ENCODE results near the gene FCN1.

FCN1 gene

GRCh38 chr9:134932606-134933005 lies 14.9 kb upstream of the FCN1 start:
- H3K27me3 ChIP-seq (ENCODE audit: insufficient read depth, low read length, poor library complexity) = no peaks in the 10 kb centered on the region
- no peak overlapping the region for H4K5ac ChIP-seq (ENCODE audit: low read length)
- H3K79me2 ChIP-seq (ENCODE audit: control insufficient read depth, insufficient read depth, low read length) = no peaks in the 10 kb centered on the region
- no peak overlapping the region for H3K27ac ChIP-seq (ENCODE audit: low read depth, low read length)
- DNase-seq = no peak
- no peak overlapping the region for H3K4me2 ChIP-seq (ENCODE audit: low read length)
- no peak overlapping the region for H2BK15ac ChIP-seq (replicated peaks; ENCODE audit: low read depth)
- no peak overlapping the region for H3K4me3 ChIP-seq (ENCODE audit: low read length)
- no peak overlapping the region for H2AK5ac ChIP-seq (ENCODE audit: low read length)
- H3K4ac ChIP-seq (ENCODE audit: low read depth, low read length) = no peak overlapping the region
- H3K79me1 ChIP-seq (ENCODE audit: low read length) = no peaks in the 10 kb centered on the region
- H3K18ac ChIP-seq (ENCODE audit: low read length) = no peak overlapping the region
- H3K56ac ChIP-seq (ENCODE audit: low read length) = no peak overlapping the region
- no peak overlapping the region for H3K9ac ChIP-seq (ENCODE audit: low read length)
- H4K8ac ChIP-seq (ENCODE audit: low read depth, low read length) = no peak overlapping the region
- H3K36me3 ChIP-seq (ENCODE audit: control insufficient read depth, insufficient read depth, low read length) = no peaks in the 10 kb centered on the region
- no peaks in the 10 kb centered on the region for H3K4me1 ChIP-seq (ENCODE audit: control insufficient read depth, low read depth, low read length)
- H2BK5ac ChIP-seq (ENCODE audit: low read length) = no peak overlapping the region
- no peak overlapping the region for H3K23ac ChIP-seq (ENCODE audit: low read length)
- WGBS (ENCODE audit: extremely low coverage, insufficient coverage, low lambda C conversion rate) = no CpG with 5 or more reads among the region's 5 CpGs
- no peak overlapping the region for H2BK120ac ChIP-seq (ENCODE audit: low read depth, low read length)

GRCh38 chr9:134932171-134932570 lies 14.5 kb upstream of the FCN1 start:
- H4K8ac ChIP-seq (ENCODE audit: low read depth, low read length) = no peak overlapping the region
- no peaks in the 10 kb centered on the region for H3K36me3 ChIP-seq (ENCODE audit: control insufficient read depth, insufficient read depth, low read length)
- H2BK5ac ChIP-seq (ENCODE audit: low read length) = no peak overlapping the region
- H3K4ac ChIP-seq (ENCODE audit: low read depth, low read length) = no peak overlapping the region
- no peak overlapping the region for H3K9ac ChIP-seq (ENCODE audit: low read length)
- no peak for DNase-seq
- H3K27ac ChIP-seq (ENCODE audit: low read depth, low read length) = no peak overlapping the region
- H3K4me2 ChIP-seq (ENCODE audit: low read length) = no peak overlapping the region
- WGBS (ENCODE audit: extremely low coverage, insufficient coverage, low lambda C conversion rate) = no CpG with 5 or more reads among the region's 12 CpGs
- no peak overlapping the region for H3K18ac ChIP-seq (ENCODE audit: low read length)
- H2AK5ac ChIP-seq (ENCODE audit: low read length) = no peak overlapping the region
- H2BK120ac ChIP-seq (ENCODE audit: low read depth, low read length) = no peak overlapping the region
- H3K4me1 ChIP-seq (ENCODE audit: control insufficient read depth, low read depth, low read length) = no peaks in the 10 kb centered on the region
- no peak overlapping the region for H3K56ac ChIP-seq (ENCODE audit: low read length)
- no peak overlapping the region for H3K23ac ChIP-seq (ENCODE audit: low read length)
- H3K79me1 ChIP-seq (ENCODE audit: low read length) = no peaks in the 10 kb centered on the region
- H2BK15ac ChIP-seq (replicated peaks; ENCODE audit: low read depth) = no peak overlapping the region
- no peaks in the 10 kb centered on the region for H3K79me2 ChIP-seq (ENCODE audit: control insufficient read depth, insufficient read depth, low read length)
- no peak overlapping the region for H4K5ac ChIP-seq (ENCODE audit: low read length)
- no peaks in the 10 kb centered on the region for H3K27me3 ChIP-seq (ENCODE audit: insufficient read depth, low read length, poor library complexity)
- no peak overlapping the region for H3K4me3 ChIP-seq (ENCODE audit: low read length)

- WGBS (ENCODE audit: extremely low coverage, insufficient coverage, low lambda C conversion rate) = no CpG with 5 or more reads among the region's 13 CpGs
- no peak overlapping the region for H3K9ac ChIP-seq (ENCODE audit: low read length)
- no peak overlapping the region for H3K23ac ChIP-seq (ENCODE audit: low read length)
- DNase-seq = no peak
- no peak overlapping the region for H2AK5ac ChIP-seq (ENCODE audit: low read length)
- no peaks in the 10 kb centered on the region for H3K4me1 ChIP-seq (ENCODE audit: control insufficient read depth, low read depth, low read length)
- H2BK15ac ChIP-seq (replicated peaks; ENCODE audit: low read depth) = no peak overlapping the region
- no peak overlapping the region for H3K4me3 ChIP-seq (ENCODE audit: low read length)
- H3K36me3 ChIP-seq (ENCODE audit: control insufficient read depth, insufficient read depth, low read length) = no peaks in the 10 kb centered on the region
- no peak overlapping the region for H3K18ac ChIP-seq (ENCODE audit: low read length)
- no peaks in the 10 kb centered on the region for H3K79me1 ChIP-seq (ENCODE audit: low read length)
- no peak overlapping the region for H4K8ac ChIP-seq (ENCODE audit: low read depth, low read length)
- H3K56ac ChIP-seq (ENCODE audit: low read length) = no peak overlapping the region
- H3K27me3 ChIP-seq (ENCODE audit: insufficient read depth, low read length, poor library complexity) = no peaks in the 10 kb centered on the region
- no peak overlapping the region for H3K4me2 ChIP-seq (ENCODE audit: low read length)
- H3K27ac ChIP-seq (ENCODE audit: low read depth, low read length) = no peak overlapping the region
- H4K5ac ChIP-seq (ENCODE audit: low read length) = no peak overlapping the region
- no peak overlapping the region for H2BK120ac ChIP-seq (ENCODE audit: low read depth, low read length)
- no peak overlapping the region for H2BK5ac ChIP-seq (ENCODE audit: low read length)
- no peak overlapping the region for H3K4ac ChIP-seq (ENCODE audit: low read depth, low read length)
- no peaks in the 10 kb centered on the region for H3K79me2 ChIP-seq (ENCODE audit: control insufficient read depth, insufficient read depth, low read length)
These were observed 12.7 kb upstream of the FCN1 start for GRCh38 chr9:134930398-134930797.

- no peak overlapping the region for H2BK120ac ChIP-seq (ENCODE audit: low read depth, low read length)
- H3K23ac ChIP-seq (ENCODE audit: low read length) = no peak overlapping the region
- no peak overlapping the region for H3K4me2 ChIP-seq (ENCODE audit: low read length)
- H3K4ac ChIP-seq (ENCODE audit: low read depth, low read length) = no peak overlapping the region
- H3K9ac ChIP-seq (ENCODE audit: low read length) = no peak overlapping the region
- WGBS (ENCODE audit: extremely low coverage, insufficient coverage, low lambda C conversion rate) = no CpG with 5 or more reads among the region's 13 CpGs
- H3K79me1 ChIP-seq (ENCODE audit: low read length) = no peaks in the 10 kb centered on the region
- H2BK15ac ChIP-seq (replicated peaks; ENCODE audit: low read depth) = no peak overlapping the region
- H3K56ac ChIP-seq (ENCODE audit: low read length) = no peak overlapping the region
- H3K27me3 ChIP-seq (ENCODE audit: insufficient read depth, low read length, poor library complexity) = no peaks in the 10 kb centered on the region
- H3K4me3 ChIP-seq (ENCODE audit: low read length) = no peak overlapping the region
- H4K5ac ChIP-seq (ENCODE audit: low read length) = no peak overlapping the region
- H3K79me2 ChIP-seq (ENCODE audit: control insufficient read depth, insufficient read depth, low read length) = no peaks in the 10 kb centered on the region
- no peak overlapping the region for H2AK5ac ChIP-seq (ENCODE audit: low read length)
- no peak overlapping the region for H2BK5ac ChIP-seq (ENCODE audit: low read length)
- H3K27ac ChIP-seq (ENCODE audit: low read depth, low read length) = no peak overlapping the region
- H4K8ac ChIP-seq (ENCODE audit: low read depth, low read length) = no peak overlapping the region
- DNase-seq = no peak
- no peak overlapping the region for H3K18ac ChIP-seq (ENCODE audit: low read length)
- no peaks in the 10 kb centered on the region for H3K36me3 ChIP-seq (ENCODE audit: control insufficient read depth, insufficient read depth, low read length)
- no peaks in the 10 kb centered on the region for H3K4me1 ChIP-seq (ENCODE audit: control insufficient read depth, low read depth, low read length)
These were observed 11.8 kb upstream of the FCN1 start for GRCh38 chr9:134929193-134930158.

- Histone ChIP-seq H2BK15ac (replicated peaks; ENCODE audit: low read depth) (no peak overlapping the region), H3K4me1 (ENCODE audit: control insufficient read depth, low read depth, low read length) (no peaks in the 10 kb centered on the region), H2BK5ac (ENCODE audit: low read length) (no peak overlapping the region), H3K79me2 (ENCODE audit: control insufficient read depth, insufficient read depth, low read length) (no peaks in the 10 kb centered on the region), H2AK5ac (ENCODE audit: low read length) (no peak overlapping the region), H2BK120ac (ENCODE audit: low read depth, low read length) (no peak overlapping the region), H3K27ac (ENCODE audit: low read depth, low read length) (no peak overlapping the region), H3K4ac (ENCODE audit: low read depth, low read length) (no peak overlapping the region), H4K8ac (ENCODE audit: low read depth, low read length) (no peak overlapping the region), H3K9ac (ENCODE audit: low read length) (no peak overlapping the region), H3K79me1 (ENCODE audit: low read length) (no peaks in the 10 kb centered on the region), H3K4me2 (ENCODE audit: low read length) (no peak overlapping the region), H3K27me3 (ENCODE audit: insufficient read depth, low read length, poor library complexity) (no peaks in the 10 kb centered on the region), H3K18ac (ENCODE audit: low read length) (no peak overlapping the region), H3K56ac (ENCODE audit: low read length) (no peak overlapping the region), H3K36me3 (ENCODE audit: control insufficient read depth, insufficient read depth, low read length) (no peaks in the 10 kb centered on the region), H3K23ac (ENCODE audit: low read length) (no peak overlapping the region), H4K5ac (ENCODE audit: low read length) (no peak overlapping the region), H3K4me3 (ENCODE audit: low read length) (no peak overlapping the region)
- no peak for DNase-seq
- WGBS (ENCODE audit: extremely low coverage, insufficient coverage, low lambda C conversion rate) = no CpG with 5 or more reads among the region's 15 CpGs
These were observed 10.9 kb upstream of the FCN1 start for GRCh38 chr9:134928436-134929192.

All from mesendoderm (in vitro differentiated cells).